NCI-H187 treated with DMSO at 0.1 percent for 48 hours (cell line): ENCODE results near the gene BCOR.

ENCODE experiments used
- DNase-seq: peaks from one replicate; lab custom pipeline; 2025; lab: John Stamatoyannopoulos, UW

The BCOR gene

DNA sequence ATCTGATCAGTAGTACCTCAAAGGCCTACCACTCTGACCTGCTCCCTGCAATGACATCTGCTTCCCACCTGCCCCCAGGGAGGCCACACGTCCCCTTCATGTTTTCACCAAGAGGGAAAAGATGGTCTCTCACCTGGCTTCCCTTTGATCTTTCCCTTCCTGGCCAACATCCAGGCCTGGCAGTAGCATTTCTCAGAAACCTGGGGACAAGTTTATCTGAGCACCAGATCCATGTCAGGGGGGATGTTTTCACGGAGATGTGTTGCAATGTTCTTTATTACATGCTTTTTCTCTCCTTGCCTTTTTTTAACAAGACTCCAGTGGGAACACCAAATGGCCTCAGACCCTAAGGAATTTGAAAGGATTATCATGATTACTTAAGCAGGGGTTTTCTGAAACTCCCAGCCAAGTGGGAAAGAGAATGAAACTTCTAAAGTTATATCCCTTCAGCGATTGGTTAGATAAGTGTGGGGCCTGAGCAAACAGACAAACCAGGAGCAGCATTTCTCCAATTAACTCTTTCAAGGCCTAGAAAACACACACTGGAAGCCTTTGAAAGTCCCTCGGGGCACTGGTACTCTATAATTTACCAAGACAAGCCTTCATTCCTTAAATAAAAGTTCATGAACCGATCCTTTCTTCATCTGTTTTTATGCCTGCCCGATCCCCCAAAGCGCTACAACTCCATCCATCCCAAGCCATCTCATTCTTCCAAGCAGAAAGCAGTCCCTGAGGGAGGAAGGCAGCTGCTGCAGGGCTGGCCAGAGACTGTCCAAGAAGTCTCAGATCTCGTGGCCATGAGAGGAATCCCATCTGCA is 94.1 kb downstream of the BCOR start:
- no peak for DNase-seq

DNA sequence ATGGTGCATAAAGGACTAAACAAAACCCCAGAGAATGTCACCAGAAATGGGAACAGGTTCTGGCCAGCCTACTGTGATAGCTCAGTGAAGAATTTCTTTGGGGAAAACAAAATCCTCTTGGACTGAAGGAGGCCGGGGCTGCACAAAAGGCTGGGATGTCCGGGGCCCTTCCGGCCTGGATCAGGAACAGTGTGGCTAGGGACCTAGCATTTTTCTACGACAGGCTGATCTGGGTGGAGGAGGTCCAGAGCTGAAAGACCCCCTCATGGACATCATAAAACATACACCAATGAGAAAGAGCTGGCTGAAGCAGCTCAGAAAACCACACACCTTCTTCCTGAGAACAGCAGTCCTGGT is 94.7 kb downstream of the BCOR start:
- no peak for DNase-seq
